Epithelial cell of proximal tubule (primary cell): Measurements from ENCODE around the gene UBAC2. TPM values are rescaled to one million over a fixed set of nuclear protein-coding genes. Genes with fewer than 3 reads are reported as not detected.

Experiments used
- DNase-seq: peaks from one replicate; pipeline ENCODE4 v3.0.0-alpha.2; 2011; ENCODE audit warnings: low read depth
- H3K4me3 ChIP-seq: 2 replicates; pipeline ENCODE4 v1.5.1; 2011; ENCODE audit warnings: low read depth, mild to moderate bottlenecking, low read length
- total RNA-seq: library from RNA; depleted of rRNA; stranded (reverse); fragments of >200 nt; gene quantifications from 2 replicates; pipeline ENCODE4 v1.2.3, GENCODE V29; 2015
- TF ChIP-seq, protein P1 (sequence below): conservative IDR thresholded peaks from 2 replicates; pipeline ENCODE4 v1.5.1; 2012; ENCODE audit warnings: low read depth, mild to moderate bottlenecking, low read length

UBAC2 gene
- total RNA-seq, 1 donor from 2014 or later: 63.9 TPM

DNA sequence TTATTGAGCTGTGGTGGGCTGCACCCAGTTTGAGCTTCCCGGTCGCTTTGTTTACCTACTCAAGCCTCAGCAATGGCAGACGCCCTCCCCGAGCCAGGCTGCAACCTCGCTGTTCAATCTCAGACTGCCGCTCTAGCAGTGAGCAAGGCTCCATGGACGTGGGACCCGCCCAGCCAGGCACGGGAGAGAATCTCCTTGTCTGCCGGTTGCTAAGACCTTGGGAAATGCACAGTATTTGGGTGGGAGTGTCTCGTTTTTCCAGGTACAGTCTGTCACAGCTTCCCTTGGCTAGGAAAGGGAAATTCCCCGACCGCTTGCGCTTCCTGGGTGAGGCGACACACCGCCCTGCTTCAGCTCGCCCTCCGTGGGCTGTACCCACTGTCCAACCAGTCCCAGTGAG lies 27.7 kb upstream of the UBAC2 start:
- H3K4me3 ChIP-seq: no peak overlapping the region
- DNase-seq: no peak
- TF ChIP-seq, protein P1, sequence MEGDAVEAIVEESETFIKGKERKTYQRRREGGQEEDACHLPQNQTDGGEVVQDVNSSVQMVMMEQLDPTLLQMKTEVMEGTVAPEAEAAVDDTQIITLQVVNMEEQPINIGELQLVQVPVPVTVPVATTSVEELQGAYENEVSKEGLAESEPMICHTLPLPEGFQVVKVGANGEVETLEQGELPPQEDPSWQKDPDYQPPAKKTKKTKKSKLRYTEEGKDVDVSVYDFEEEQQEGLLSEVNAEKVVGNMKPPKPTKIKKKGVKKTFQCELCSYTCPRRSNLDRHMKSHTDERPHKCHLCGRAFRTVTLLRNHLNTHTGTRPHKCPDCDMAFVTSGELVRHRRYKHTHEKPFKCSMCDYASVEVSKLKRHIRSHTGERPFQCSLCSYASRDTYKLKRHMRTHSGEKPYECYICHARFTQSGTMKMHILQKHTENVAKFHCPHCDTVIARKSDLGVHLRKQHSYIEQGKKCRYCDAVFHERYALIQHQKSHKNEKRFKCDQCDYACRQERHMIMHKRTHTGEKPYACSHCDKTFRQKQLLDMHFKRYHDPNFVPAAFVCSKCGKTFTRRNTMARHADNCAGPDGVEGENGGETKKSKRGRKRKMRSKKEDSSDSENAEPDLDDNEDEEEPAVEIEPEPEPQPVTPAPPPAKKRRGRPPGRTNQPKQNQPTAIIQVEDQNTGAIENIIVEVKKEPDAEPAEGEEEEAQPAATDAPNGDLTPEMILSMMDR: no peak

DNA sequence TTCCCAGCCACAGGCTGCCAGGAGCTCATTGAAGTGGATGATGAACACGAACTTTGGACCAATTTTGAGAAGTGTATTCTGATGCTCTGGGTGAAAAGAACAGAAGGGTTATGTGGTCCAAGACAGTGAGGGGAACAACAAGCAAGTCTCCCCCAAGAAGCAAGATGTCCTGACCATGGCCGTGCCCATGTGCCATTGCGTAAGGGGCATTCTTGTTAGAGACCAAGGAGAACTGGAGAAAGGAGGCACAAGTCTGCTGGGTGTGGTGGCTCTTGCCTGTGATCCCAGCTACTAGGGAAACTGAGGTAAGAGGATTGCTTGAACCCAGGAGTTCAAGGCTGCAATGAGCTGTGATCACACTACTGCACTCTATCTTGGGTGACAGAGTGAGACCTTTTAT lies 27.0 kb upstream of the UBAC2 start:
- DNase-seq: no peak
- TF ChIP-seq, protein P1: no peak
- H3K4me3 ChIP-seq: no peak overlapping the region

DNA sequence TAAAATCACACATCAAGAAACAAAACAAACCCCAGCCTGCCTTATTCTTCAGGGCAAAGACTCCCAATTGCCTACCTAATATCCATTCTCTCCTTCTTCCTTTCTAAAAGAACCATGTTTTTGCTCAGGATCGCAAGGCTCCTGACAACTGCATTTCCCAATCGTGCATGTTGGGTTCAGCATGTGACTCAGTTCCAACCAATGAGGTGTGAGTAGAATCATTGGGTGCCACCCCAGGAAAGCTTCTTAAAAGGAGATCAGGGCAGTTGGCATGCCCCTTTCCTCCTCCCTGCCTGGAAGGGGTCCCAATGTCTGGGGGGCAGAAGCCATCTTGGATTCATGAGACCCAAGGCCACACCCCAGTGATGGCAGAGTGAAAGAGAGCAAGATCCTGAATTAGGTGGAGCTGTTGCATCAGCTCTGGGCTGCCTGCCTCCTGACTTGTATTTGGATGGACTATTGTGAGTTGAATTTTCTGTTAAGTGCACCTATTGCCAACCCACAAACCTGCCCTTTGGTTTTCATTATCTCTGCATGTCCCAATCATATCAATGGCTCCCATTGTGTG lies 26.0 kb upstream of the UBAC2 start:
- no peak overlapping the region for H3K4me3 ChIP-seq
- DNase-seq: no peak
- TF ChIP-seq, protein P1: no peak

DNA sequence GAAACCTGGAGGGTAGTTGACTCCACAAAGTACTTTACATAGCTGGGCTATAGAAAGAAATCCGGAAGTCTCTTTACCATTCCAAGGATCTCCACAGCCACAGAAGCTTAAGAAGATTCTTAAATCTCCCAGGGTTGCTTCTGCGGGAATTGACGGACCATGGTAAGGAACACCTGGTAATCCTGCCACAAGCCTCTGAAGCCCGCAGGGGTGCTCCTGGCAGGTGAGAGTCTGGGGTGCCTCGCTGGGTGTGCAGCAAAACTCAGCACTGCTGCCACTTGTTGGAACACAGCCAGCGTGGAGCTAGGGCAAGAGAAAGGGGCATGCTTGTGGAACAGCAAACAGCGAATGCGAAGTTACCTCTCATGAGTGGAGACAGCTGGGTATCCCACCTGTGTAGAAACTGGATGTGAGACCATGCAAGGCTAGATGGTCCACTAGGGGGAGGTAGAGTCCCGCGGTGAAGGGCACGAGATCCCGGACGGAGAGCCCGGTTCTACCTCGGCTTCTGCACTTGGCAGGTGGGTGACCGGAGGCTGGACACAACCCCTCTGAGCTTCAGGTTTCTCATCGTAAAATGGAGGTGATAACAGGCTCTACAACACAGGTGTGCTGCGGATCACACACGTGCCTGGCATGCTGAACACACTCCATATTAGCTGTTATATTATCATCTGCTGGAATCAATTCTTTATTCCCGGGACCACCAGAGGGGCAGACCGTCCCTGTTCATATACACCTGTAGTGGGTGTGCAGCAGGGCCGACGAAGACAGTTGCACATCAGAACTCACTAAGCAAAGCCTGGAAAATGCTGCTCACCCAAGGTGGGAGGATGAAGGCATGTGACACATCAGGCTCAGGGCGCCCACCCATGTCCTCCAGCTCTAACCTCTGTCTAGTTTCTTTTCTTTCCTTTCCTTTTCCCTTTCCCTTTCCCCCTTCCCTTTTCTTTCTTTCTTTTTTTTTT lies 24.1 kb upstream of the UBAC2 start:
- no peak for DNase-seq
- peak overlapping the region; percentile 15 for H3K4me3 ChIP-seq
- TF ChIP-seq, protein P1: peak; percentile 97

DNA sequence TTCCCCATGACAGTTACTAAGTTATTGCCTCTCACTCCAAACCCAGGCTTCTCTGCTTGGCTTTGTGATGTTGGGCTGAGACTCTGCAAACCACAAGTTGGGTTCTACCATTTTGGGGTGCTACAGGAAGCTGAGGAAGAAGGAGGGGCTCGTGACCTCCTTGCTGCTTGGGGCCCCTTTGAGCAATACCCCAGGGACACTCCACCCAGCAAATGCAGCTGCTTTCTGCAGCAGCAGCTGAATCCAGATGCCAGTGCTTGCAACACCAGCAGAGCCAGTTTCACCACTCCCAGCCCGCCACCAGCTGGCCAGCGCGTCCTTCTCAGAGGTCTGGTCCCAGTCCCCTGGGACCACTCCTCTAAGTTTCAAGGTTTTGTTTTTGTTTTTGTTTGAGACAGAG lies 22.0 kb upstream of the UBAC2 start:
- TF ChIP-seq, protein P1: no peak
- no peak overlapping the region for H3K4me3 ChIP-seq
- no peak for DNase-seq

DNA sequence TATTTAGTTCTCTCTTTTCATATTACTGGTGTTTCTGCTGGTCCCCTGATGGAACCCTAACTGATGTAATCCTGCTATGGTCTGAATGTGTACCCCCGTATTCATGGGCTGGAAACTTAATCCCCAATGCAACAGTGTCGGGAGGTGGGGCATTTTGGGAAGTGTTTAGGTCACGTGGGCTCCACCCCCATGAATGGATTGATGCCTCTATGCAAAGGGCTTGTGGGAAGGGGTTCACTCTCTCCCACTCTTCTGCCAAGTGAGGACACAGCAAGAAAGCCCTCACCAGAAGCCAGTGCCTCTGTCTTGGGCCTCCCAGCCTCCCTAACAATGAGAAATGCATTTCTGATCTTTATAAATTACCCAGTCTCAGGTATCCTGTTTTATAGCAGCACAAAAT lies 21.2 kb upstream of the UBAC2 start:
- TF ChIP-seq, protein P1: no peak
- no peak for DNase-seq
- H3K4me3 ChIP-seq: no peak overlapping the region
